Loucy (cell line): ENCODE results near the gene KDELR1.

ENCODE experiments used
- EZH2phosphoT487 ChIP-seq: fragments of 200-600 bp; IDR thresholded peaks from 2 replicates; pipeline ENCODE4 v1.6.1; 2018; ENCODE audit warnings: antibody characterized with exemption, mild to moderate bottlenecking, moderate library complexity, borderline replicate concordance
- TF ChIP-seq, protein P1 (sequence below): fragments of 200-600 bp; sonication (generic); conservative IDR thresholded peaks from 2 replicates; pipeline ENCODE4 v1.5.1; 2014; ENCODE audit warnings: mild to moderate bottlenecking, antibody characterized with exemption, low read length

DNA sequence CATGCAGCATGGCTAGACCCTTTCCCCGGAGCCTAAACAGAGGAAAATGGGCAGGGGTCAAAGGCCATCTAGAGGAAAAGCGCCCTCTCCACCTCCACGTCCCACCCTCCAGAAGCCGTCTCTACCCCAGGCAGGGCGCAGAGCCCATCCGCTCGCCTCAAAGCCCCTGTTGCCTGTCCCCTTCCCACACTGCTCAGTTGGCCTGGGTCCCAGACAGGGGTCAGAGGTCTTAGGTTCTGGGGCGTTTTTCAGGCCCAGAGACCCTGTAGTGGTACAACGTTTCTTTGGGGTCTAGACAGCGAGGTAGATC is 27.9 kb downstream of the KDELR1 start:
- TF ChIP-seq, protein P1, sequence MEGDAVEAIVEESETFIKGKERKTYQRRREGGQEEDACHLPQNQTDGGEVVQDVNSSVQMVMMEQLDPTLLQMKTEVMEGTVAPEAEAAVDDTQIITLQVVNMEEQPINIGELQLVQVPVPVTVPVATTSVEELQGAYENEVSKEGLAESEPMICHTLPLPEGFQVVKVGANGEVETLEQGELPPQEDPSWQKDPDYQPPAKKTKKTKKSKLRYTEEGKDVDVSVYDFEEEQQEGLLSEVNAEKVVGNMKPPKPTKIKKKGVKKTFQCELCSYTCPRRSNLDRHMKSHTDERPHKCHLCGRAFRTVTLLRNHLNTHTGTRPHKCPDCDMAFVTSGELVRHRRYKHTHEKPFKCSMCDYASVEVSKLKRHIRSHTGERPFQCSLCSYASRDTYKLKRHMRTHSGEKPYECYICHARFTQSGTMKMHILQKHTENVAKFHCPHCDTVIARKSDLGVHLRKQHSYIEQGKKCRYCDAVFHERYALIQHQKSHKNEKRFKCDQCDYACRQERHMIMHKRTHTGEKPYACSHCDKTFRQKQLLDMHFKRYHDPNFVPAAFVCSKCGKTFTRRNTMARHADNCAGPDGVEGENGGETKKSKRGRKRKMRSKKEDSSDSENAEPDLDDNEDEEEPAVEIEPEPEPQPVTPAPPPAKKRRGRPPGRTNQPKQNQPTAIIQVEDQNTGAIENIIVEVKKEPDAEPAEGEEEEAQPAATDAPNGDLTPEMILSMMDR = no peak
- no peak for TF ChIP-seq EZH2phosphoT487
